ENCODE measurements around the gene ANKRD16.
A peak's percentile ranks its signal among the peaks of the same experiment; 100 is the strongest.

Gene ANKRD16

GRCh38 chr10:5895365-5895764 is 5.7 kb upstream of the ANKRD16 start:
- no peak overlapping the region for H3K4me3 ChIP-seq (ENCODE audit: low read length in 2 of 2)
- peaks cover 8 to 11% of the 10 kb centered on the region in 2 donors for H3K4me1 ChIP-seq (ENCODE audit: control insufficient read depth in 2 of 2, insufficient read depth in 2 of 2, low read length in 2 of 2)
- H3K36me3 ChIP-seq (ENCODE audit: control insufficient read depth in 2 of 2, insufficient read depth in 2 of 2, low read length in 2 of 2): peaks cover 23% of the 10 kb centered on the region in 2 donors
- no peaks in the 10 kb centered on the region for H3K9me3 ChIP-seq (ENCODE audit: control insufficient read depth in 2 of 2, low read length in 2 of 2)
- peak overlapping the region in 1 of 2 donors; percentile 60 for H3K27ac ChIP-seq (ENCODE audit: low read depth in 2 of 2, low read length in 2 of 2)
- no peak overlapping the region for H3K9ac ChIP-seq (ENCODE audit: low read depth in 1 of 2, low read length in 2 of 2)
- no peaks in the 10 kb centered on the region for H3K27me3 ChIP-seq (ENCODE audit: control insufficient read depth in 2 of 2, insufficient read depth in 2 of 2, low read length in 2 of 2)

GRCh38 chr10:5894873-5895272 is 5.2 kb upstream of the ANKRD16 start:
- H3K4me1 ChIP-seq (ENCODE audit: control insufficient read depth in 2 of 2, insufficient read depth in 2 of 2, low read length in 2 of 2): peaks cover 8 to 11% of the 10 kb centered on the region in 2 donors
- H3K27ac ChIP-seq (ENCODE audit: low read depth in 2 of 2, low read length in 2 of 2): no peak overlapping the region
- H3K27me3 ChIP-seq (ENCODE audit: control insufficient read depth in 2 of 2, insufficient read depth in 2 of 2, low read length in 2 of 2): no peaks in the 10 kb centered on the region
- H3K36me3 ChIP-seq (ENCODE audit: control insufficient read depth in 2 of 2, insufficient read depth in 2 of 2, low read length in 2 of 2): peaks cover 20 to 23% of the 10 kb centered on the region in 2 donors
- H3K9ac ChIP-seq (ENCODE audit: low read depth in 1 of 2, low read length in 2 of 2): no peak overlapping the region
- no peak overlapping the region for H3K4me3 ChIP-seq (ENCODE audit: low read length in 2 of 2)
- no peaks in the 10 kb centered on the region for H3K9me3 ChIP-seq (ENCODE audit: control insufficient read depth in 2 of 2, low read length in 2 of 2)

- peaks cover 8 to 11% of the 10 kb centered on the region in 2 donors for H3K4me1 ChIP-seq (ENCODE audit: control insufficient read depth in 2 of 2, insufficient read depth in 2 of 2, low read length in 2 of 2)
- peak overlapping the region in 1 of 2 donors; percentile 24 for H3K27ac ChIP-seq (ENCODE audit: low read depth in 2 of 2, low read length in 2 of 2)
- H3K27me3 ChIP-seq (ENCODE audit: control insufficient read depth in 2 of 2, insufficient read depth in 2 of 2, low read length in 2 of 2): no peaks in the 10 kb centered on the region
- peaks cover 19 to 23% of the 10 kb centered on the region in 2 donors for H3K36me3 ChIP-seq (ENCODE audit: control insufficient read depth in 2 of 2, insufficient read depth in 2 of 2, low read length in 2 of 2)
- no peaks in the 10 kb centered on the region for H3K9me3 ChIP-seq (ENCODE audit: control insufficient read depth in 2 of 2, low read length in 2 of 2)
- no peak overlapping the region for H3K4me3 ChIP-seq (ENCODE audit: low read length in 2 of 2)
- no peak overlapping the region for H3K9ac ChIP-seq (ENCODE audit: low read depth in 1 of 2, low read length in 2 of 2)
Observed at GRCh38 chr10:5894403-5894802, 4.7 kb upstream of the ANKRD16 start.

- H3K27me3 ChIP-seq (ENCODE audit: control insufficient read depth in 2 of 2, insufficient read depth in 2 of 2, low read length in 2 of 2): no peaks in the 10 kb centered on the region
- peaks cover 14 to 15% of the 10 kb centered on the region in 2 donors for H3K4me1 ChIP-seq (ENCODE audit: control insufficient read depth in 2 of 2, insufficient read depth in 2 of 2, low read length in 2 of 2)
- peaks cover 19% of the 10 kb centered on the region in 2 donors for H3K36me3 ChIP-seq (ENCODE audit: control insufficient read depth in 2 of 2, insufficient read depth in 2 of 2, low read length in 2 of 2)
- no peak overlapping the region for H3K4me3 ChIP-seq (ENCODE audit: low read length in 2 of 2)
- H3K9ac ChIP-seq (ENCODE audit: low read depth in 1 of 2, low read length in 2 of 2): no peak overlapping the region
- no peak overlapping the region for H3K27ac ChIP-seq (ENCODE audit: low read depth in 2 of 2, low read length in 2 of 2)
- H3K9me3 ChIP-seq (ENCODE audit: control insufficient read depth in 2 of 2, low read length in 2 of 2): no peaks in the 10 kb centered on the region
Observed at GRCh38 chr10:5893321-5893720, 3.6 kb upstream of the ANKRD16 start.

- peaks cover 17 to 19% of the 10 kb centered on the region in 2 donors for H3K36me3 ChIP-seq (ENCODE audit: control insufficient read depth in 2 of 2, insufficient read depth in 2 of 2, low read length in 2 of 2)
- no peaks in the 10 kb centered on the region for H3K27me3 ChIP-seq (ENCODE audit: control insufficient read depth in 2 of 2, insufficient read depth in 2 of 2, low read length in 2 of 2)
- no peaks in the 10 kb centered on the region for H3K9me3 ChIP-seq (ENCODE audit: control insufficient read depth in 2 of 2, low read length in 2 of 2)
- H3K4me3 ChIP-seq (ENCODE audit: low read length in 2 of 2): no peak overlapping the region
- no peak overlapping the region for H3K9ac ChIP-seq (ENCODE audit: low read depth in 1 of 2, low read length in 2 of 2)
- H3K4me1 ChIP-seq (ENCODE audit: control insufficient read depth in 2 of 2, insufficient read depth in 2 of 2, low read length in 2 of 2): peaks cover 19 to 21% of the 10 kb centered on the region in 2 donors
- no peak overlapping the region for H3K27ac ChIP-seq (ENCODE audit: low read depth in 2 of 2, low read length in 2 of 2)
Observed at GRCh38 chr10:5892007-5892406, 2.3 kb upstream of the ANKRD16 start.

GRCh38 chr10:5891009-5891408 is 1.3 kb upstream of the ANKRD16 start:
- H3K4me1 ChIP-seq (ENCODE audit: control insufficient read depth in 2 of 2, insufficient read depth in 2 of 2, low read length in 2 of 2): peaks cover 19 to 21% of the 10 kb centered on the region in 2 donors
- no peaks in the 10 kb centered on the region for H3K9me3 ChIP-seq (ENCODE audit: control insufficient read depth in 2 of 2, low read length in 2 of 2)
- H3K27me3 ChIP-seq (ENCODE audit: control insufficient read depth in 2 of 2, insufficient read depth in 2 of 2, low read length in 2 of 2): no peaks in the 10 kb centered on the region
- peak overlapping the region; percentile 80 to 92 for H3K9ac ChIP-seq (ENCODE audit: low read depth in 1 of 2, low read length in 2 of 2)
- H3K4me3 ChIP-seq (ENCODE audit: low read length in 2 of 2): peak overlapping the region; percentile 81 to 93
- H3K27ac ChIP-seq (ENCODE audit: low read depth in 2 of 2, low read length in 2 of 2): peak overlapping the region; percentile 77 to 81
- H3K36me3 ChIP-seq (ENCODE audit: control insufficient read depth in 2 of 2, insufficient read depth in 2 of 2, low read length in 2 of 2): peaks cover 18 to 20% of the 10 kb centered on the region in 2 donors

GRCh38 chr10:5890452-5890915 is 791 bp upstream of the ANKRD16 start:
- Histone ChIP-seq H3K36me3 (ENCODE audit: control insufficient read depth in 2 of 2, insufficient read depth in 2 of 2, low read length in 2 of 2) (peaks cover 15 to 23% of the 10 kb centered on the region in 2 donors), H3K27ac (ENCODE audit: low read depth in 2 of 2, low read length in 2 of 2) (peak overlapping the region; percentile 77 to 81), H3K4me3 (ENCODE audit: low read length in 2 of 2) (peak overlapping the region; percentile 81 to 93), H3K9me3 (ENCODE audit: control insufficient read depth in 2 of 2, low read length in 2 of 2) (no peaks in the 10 kb centered on the region), H3K27me3 (ENCODE audit: control insufficient read depth in 2 of 2, insufficient read depth in 2 of 2, low read length in 2 of 2) (no peaks in the 10 kb centered on the region), H3K4me1 (ENCODE audit: control insufficient read depth in 2 of 2, insufficient read depth in 2 of 2, low read length in 2 of 2) (peaks cover 19 to 21% of the 10 kb centered on the region in 2 donors), H3K9ac (ENCODE audit: low read depth in 1 of 2, low read length in 2 of 2) (peak overlapping the region; percentile 80 to 92)

- H3K27ac ChIP-seq (ENCODE audit: low read depth in 2 of 2, low read length in 2 of 2): peak overlapping the region; percentile 62 to 82
- no peaks in the 10 kb centered on the region for H3K9me3 ChIP-seq (ENCODE audit: control insufficient read depth in 2 of 2, low read length in 2 of 2)
- H3K27me3 ChIP-seq (ENCODE audit: control insufficient read depth in 2 of 2, insufficient read depth in 2 of 2, low read length in 2 of 2): no peaks in the 10 kb centered on the region
Observed at GRCh38 chr10:5888843-5889623, 660 bp downstream of the ANKRD16 start.

GRCh38 chr10:5888351-5888750 is 1.3 kb downstream of the ANKRD16 start:
- Histone ChIP-seq H3K4me3 (ENCODE audit: low read length in 2 of 2) (peak overlapping the region; percentile 80 to 83), H3K9me3 (ENCODE audit: control insufficient read depth in 2 of 2, low read length in 2 of 2) (no peaks in the 10 kb centered on the region)

More at GRCh38 chr10:5888843-5889623, 660 bp downstream of the ANKRD16 start:
- peaks cover 19 to 21% of the 10 kb centered on the region in 2 donors for H3K4me1 ChIP-seq (ENCODE audit: control insufficient read depth in 2 of 2, insufficient read depth in 2 of 2, low read length in 2 of 2)
- peaks cover 9 to 15% of the 10 kb centered on the region in 2 donors for H3K36me3 ChIP-seq (ENCODE audit: control insufficient read depth in 2 of 2, insufficient read depth in 2 of 2, low read length in 2 of 2)
- H3K9ac ChIP-seq (ENCODE audit: low read depth in 1 of 2, low read length in 2 of 2): peak overlapping the region; percentile 68 to 82
- peak overlapping the region; percentile 80 to 83 for H3K4me3 ChIP-seq (ENCODE audit: low read length in 2 of 2)

GRCh38 chr10:5887641-5888040 is 2.1 kb downstream of the ANKRD16 start:
- H3K4me3 ChIP-seq (ENCODE audit: low read length in 2 of 2): peak overlapping the region in 1 of 2 donors; percentile 80
- peaks cover 21 to 23% of the 10 kb centered on the region in 2 donors for H3K4me1 ChIP-seq (ENCODE audit: control insufficient read depth in 2 of 2, insufficient read depth in 2 of 2, low read length in 2 of 2)
- no peak overlapping the region for H3K27ac ChIP-seq (ENCODE audit: low read depth in 2 of 2, low read length in 2 of 2)
- no peaks in the 10 kb centered on the region for H3K27me3 ChIP-seq (ENCODE audit: control insufficient read depth in 2 of 2, insufficient read depth in 2 of 2, low read length in 2 of 2)
- peaks cover 11 to 24% of the 10 kb centered on the region in 2 donors for H3K36me3 ChIP-seq (ENCODE audit: control insufficient read depth in 2 of 2, insufficient read depth in 2 of 2, low read length in 2 of 2)
- no peak overlapping the region for H3K9ac ChIP-seq (ENCODE audit: low read depth in 1 of 2, low read length in 2 of 2)
- H3K9me3 ChIP-seq (ENCODE audit: control insufficient read depth in 2 of 2, low read length in 2 of 2): no peaks in the 10 kb centered on the region

More at GRCh38 chr10:5888351-5888750, 1.3 kb downstream of the ANKRD16 start:
- no peaks in the 10 kb centered on the region for H3K27me3 ChIP-seq (ENCODE audit: control insufficient read depth in 2 of 2, insufficient read depth in 2 of 2, low read length in 2 of 2)
- H3K27ac ChIP-seq (ENCODE audit: low read depth in 2 of 2, low read length in 2 of 2): no peak overlapping the region
- peaks cover 7 to 18% of the 10 kb centered on the region in 2 donors for H3K36me3 ChIP-seq (ENCODE audit: control insufficient read depth in 2 of 2, insufficient read depth in 2 of 2, low read length in 2 of 2)
- H3K9ac ChIP-seq (ENCODE audit: low read depth in 1 of 2, low read length in 2 of 2): peak overlapping the region; percentile 68 to 82
- peaks cover 19 to 21% of the 10 kb centered on the region in 2 donors for H3K4me1 ChIP-seq (ENCODE audit: control insufficient read depth in 2 of 2, insufficient read depth in 2 of 2, low read length in 2 of 2)

Measured in mucosa of rectum (tissue), 2 donors.